ENCODE data around the gene PRG2. TPM values are rescaled to one million over a fixed set of nuclear protein-coding genes. Genes with fewer than 3 reads are reported as not detected.

PRG2 gene
- total and polyA plus RNA-seq, 9 of the 15 experiments (the other 6 are each of a cell fraction or from before 2014, with no cell fraction given), result 1.8 to 78.0 (median 26.6) TPM

DNA sequence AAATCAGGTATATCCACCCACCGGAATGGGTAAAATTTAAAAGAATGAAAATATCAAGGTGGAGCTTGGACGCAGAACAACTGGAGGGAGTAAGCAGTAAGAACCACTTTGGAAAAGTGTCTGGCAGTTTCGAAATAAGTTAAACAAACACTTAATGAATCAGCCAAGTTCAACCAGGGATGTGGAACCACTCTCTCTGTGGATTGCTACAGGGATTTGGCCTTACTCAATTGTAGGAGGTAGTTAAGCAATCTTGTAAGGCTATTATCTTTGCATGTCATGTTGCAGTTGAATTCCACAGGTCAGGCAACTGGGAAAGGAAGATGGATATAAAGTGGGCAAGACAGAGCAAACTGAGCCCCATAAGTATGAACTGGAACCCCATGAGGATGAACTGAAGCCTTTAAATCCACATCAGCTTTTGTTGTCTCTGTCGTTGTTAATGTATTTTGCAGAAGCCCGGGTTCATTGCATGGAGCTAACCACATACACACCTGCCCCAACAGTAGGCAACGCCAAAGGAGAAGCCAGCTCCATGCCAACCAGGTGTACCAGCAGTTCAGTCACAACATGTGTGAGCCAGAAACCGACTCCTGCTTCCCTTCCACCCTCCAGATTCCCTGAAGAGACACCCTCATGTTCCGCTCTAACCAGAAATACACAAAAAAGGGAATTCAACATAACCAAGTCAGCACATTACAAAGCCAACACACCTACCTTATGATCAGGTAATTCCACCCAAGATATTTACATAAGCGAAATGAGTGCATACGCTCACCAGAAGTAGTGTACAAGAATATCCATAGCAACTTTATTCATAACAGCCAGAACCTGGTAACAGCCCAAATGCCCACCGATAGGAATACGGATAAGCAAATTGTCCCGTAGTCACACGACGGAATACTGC is 44.4 kb upstream of the PRG2 start (continued):
- no peak for TF ChIP-seq ARID2 (IDR thresholded peaks at IDR 0.05)
- no peak for TF ChIP-seq NUFIP1 (IDR thresholded peaks at IDR 0.05; ENCODE audit: partially characterized antibody)
- TF ChIP-seq, protein P1, sequence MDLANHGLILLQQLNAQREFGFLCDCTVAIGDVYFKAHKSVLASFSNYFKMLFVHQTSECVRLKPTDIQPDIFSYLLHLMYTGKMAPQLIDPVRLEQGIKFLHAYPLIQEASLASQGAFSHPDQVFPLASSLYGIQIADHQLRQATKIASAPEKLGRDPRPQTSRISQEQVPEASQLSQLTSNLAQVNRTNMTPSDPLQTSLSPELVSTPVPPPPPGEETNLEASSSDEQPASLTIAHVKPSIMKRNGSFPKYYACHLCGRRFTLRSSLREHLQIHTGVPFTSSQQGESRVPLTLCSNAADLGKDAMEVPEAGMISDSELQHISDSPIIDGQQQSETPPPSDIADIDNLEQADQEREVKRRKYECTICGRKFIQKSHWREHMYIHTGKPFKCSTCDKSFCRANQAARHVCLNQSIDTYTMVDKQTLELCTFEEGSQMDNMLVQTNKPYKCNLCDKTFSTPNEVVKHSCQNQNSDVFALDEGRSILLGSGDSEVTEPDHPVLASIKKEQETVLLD (IDR thresholded peaks at IDR 0.05), result no peak
- TF ChIP-seq HNRNPUL1 (IDR thresholded peaks at IDR 0.05; ENCODE audit: low read length), result no peak
- TF ChIP-seq HDAC1 (IDR thresholded peaks at IDR 0.05), result no peak
- no peak for TF ChIP-seq TBP (optimal IDR thresholded peaks at IDR 0.05; ENCODE audit: low read depth, low read length)
- TF ChIP-seq, protein P2, sequence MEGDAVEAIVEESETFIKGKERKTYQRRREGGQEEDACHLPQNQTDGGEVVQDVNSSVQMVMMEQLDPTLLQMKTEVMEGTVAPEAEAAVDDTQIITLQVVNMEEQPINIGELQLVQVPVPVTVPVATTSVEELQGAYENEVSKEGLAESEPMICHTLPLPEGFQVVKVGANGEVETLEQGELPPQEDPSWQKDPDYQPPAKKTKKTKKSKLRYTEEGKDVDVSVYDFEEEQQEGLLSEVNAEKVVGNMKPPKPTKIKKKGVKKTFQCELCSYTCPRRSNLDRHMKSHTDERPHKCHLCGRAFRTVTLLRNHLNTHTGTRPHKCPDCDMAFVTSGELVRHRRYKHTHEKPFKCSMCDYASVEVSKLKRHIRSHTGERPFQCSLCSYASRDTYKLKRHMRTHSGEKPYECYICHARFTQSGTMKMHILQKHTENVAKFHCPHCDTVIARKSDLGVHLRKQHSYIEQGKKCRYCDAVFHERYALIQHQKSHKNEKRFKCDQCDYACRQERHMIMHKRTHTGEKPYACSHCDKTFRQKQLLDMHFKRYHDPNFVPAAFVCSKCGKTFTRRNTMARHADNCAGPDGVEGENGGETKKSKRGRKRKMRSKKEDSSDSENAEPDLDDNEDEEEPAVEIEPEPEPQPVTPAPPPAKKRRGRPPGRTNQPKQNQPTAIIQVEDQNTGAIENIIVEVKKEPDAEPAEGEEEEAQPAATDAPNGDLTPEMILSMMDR (IDR thresholded peaks at IDR 0.05 in 2 of 3, conservative IDR thresholded peaks at IDR 0.05 in 1 of 3; ENCODE audit: insufficient read depth in 2 of 3, low read depth in 1 of 3, low read length in 3 of 3), result no peak
- TF ChIP-seq PTBP1 (IDR thresholded peaks at IDR 0.05; ENCODE audit: low read depth, low read length), result no peak
- TF ChIP-seq, protein P3, sequence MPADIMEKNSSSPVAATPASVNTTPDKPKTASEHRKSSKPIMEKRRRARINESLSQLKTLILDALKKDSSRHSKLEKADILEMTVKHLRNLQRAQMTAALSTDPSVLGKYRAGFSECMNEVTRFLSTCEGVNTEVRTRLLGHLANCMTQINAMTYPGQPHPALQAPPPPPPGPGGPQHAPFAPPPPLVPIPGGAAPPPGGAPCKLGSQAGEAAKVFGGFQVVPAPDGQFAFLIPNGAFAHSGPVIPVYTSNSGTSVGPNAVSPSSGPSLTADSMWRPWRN (IDR thresholded peaks at IDR 0.05; ENCODE audit: low read depth), result no peak
- TF ChIP-seq, protein P4, sequence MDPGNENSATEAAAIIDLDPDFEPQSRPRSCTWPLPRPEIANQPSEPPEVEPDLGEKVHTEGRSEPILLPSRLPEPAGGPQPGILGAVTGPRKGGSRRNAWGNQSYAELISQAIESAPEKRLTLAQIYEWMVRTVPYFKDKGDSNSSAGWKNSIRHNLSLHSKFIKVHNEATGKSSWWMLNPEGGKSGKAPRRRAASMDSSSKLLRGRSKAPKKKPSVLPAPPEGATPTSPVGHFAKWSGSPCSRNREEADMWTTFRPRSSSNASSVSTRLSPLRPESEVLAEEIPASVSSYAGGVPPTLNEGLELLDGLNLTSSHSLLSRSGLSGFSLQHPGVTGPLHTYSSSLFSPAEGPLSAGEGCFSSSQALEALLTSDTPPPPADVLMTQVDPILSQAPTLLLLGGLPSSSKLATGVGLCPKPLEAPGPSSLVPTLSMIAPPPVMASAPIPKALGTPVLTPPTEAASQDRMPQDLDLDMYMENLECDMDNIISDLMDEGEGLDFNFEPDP (CRISPR knock-in tag; IDR thresholded peaks at IDR 0.05), result no peak
- TF ChIP-seq ZNF583 (CRISPR knock-in tag; IDR thresholded peaks at IDR 0.05), result no peak
- no peak for TF ChIP-seq PCBP1 (IDR thresholded peaks at IDR 0.05; ENCODE audit: low read depth, low read length, poor library complexity, severe bottlenecking)
- TF ChIP-seq TAF7 (tag; IDR thresholded peaks at IDR 0.05), result no peak

Measured in K562 (cell line).